Measurements from ENCODE around the gene ZBTB7C. TPM values are rescaled to one million over a fixed set of nuclear protein-coding genes. Genes with fewer than 3 reads are reported as not detected.

The ZBTB7C gene
- total RNA-seq, 6 donors from 2014 or later, result 6.1 to 18.1 (median 12.2) TPM

GRCh38 chr18:48049757-48050156 lies 359.4 kb downstream of the ZBTB7C start:
- DNase-seq, result no peak

GRCh38 chr18:48048251-48048650 lies 360.9 kb downstream of the ZBTB7C start:
- 97 to 98% methylated on average over 3 of the region's 3 CpGs for WGBS, 2 donors
- H3K9me3 ChIP-seq, result no peaks in the 10 kb centered on the region
- H3K4me3 ChIP-seq, result no peak overlapping the region
- H3K27me3 ChIP-seq, result no peaks in the 10 kb centered on the region
- TF ChIP-seq EP300 (IDR thresholded peaks at IDR 0.05) (no peak), POLR2AphosphoS5 (IDR thresholded peaks at IDR 0.05) (no peak), CTCF (IDR thresholded peaks at IDR 0.05) (no peak), POLR2A (IDR thresholded peaks at IDR 0.05) (no peak)
- no peak overlapping the region for H3K27ac ChIP-seq
- peaks cover 0 to 10% (median 9%) of the 10 kb centered on the region in 4 donors for H3K4me1 ChIP-seq
- DNase-seq, result no peak
- no peaks in the 10 kb centered on the region for H3K36me3 ChIP-seq
- ATAC-seq (ENCODE audit: low FRiP score in 2 of 2), result no peak

More at GRCh38 chr18:48049757-48050156, 359.4 kb downstream of the ZBTB7C start:
- Histone ChIP-seq H3K27me3 (no peaks in the 10 kb centered on the region), H3K4me3 (no peak overlapping the region), H3K36me3 (no peaks in the 10 kb centered on the region), H3K4me1 (peaks cover 0 to 10% (median 9%) of the 10 kb centered on the region in 4 donors), H3K9me3 (no peaks in the 10 kb centered on the region), H3K27ac (no peak overlapping the region)
- WGBS, 2 donors, result 52 to 68% methylated on average over 3 to 5 of the region's 5 CpGs
- TF ChIP-seq POLR2AphosphoS5 (IDR thresholded peaks at IDR 0.05) (no peak), POLR2A (IDR thresholded peaks at IDR 0.05) (no peak), EP300 (IDR thresholded peaks at IDR 0.05) (no peak), CTCF (IDR thresholded peaks at IDR 0.05) (no peak)
- no peak for ATAC-seq (ENCODE audit: low FRiP score in 2 of 2)

DNA sequence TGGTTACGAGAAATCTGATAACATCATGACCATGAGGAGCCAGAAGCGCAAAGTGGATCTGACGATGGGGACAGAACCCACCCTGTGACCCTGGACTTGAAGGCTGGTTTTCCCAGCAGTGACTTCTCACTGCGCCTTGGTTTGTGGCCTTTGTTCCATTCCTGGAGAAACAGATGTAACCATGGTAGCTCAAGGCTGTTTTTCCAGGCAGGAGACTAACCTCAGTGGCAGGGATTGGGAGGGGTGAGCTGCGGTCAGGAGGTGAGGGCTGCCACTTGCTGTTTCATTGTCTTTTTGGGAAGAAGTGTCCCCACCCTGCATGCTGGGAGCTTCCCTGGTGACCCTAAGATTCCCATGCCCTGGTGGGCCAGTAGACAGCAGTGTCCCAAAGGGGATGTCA lies 362.3 kb downstream of the ZBTB7C start:
- no peak overlapping the region for H3K27ac ChIP-seq
- WGBS, 2 donors, result 94 to 96% methylated on average over 5 of the region's 5 CpGs
- no peak overlapping the region for H3K4me3 ChIP-seq
- TF ChIP-seq EP300 (IDR thresholded peaks at IDR 0.05), result no peak
- no peaks in the 10 kb centered on the region for H3K9me3 ChIP-seq
- H3K27me3 ChIP-seq, result no peaks in the 10 kb centered on the region
- DNase-seq, result no peak
- peaks cover 0 to 10% (median 9%) of the 10 kb centered on the region in 4 donors for H3K4me1 ChIP-seq
- ATAC-seq (ENCODE audit: low FRiP score in 2 of 2), result no peak
- H3K36me3 ChIP-seq, result no peaks in the 10 kb centered on the region

DNA sequence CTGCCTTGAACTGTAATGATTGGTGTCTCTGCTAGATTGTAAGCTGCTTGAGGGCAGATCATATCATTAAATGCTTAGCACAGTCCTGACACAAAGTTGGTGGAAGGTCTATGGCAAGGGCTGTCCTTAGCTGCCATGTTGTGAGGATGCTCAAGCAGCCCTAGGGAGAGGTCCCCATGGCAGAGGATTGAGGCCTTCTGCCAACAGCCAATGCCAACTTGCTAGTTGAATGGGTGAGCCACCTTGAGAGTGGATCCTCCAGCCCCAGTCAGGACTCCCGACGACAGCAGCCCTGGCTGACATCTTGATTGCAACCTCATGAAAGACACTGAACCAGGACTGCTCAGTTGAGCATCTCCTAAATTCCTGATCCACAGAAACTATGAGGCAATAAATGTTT lies 363.4 kb downstream of the ZBTB7C start:
- no peak overlapping the region for H3K27ac ChIP-seq
- 89 to 92% methylated on average over 2 of the region's 2 CpGs for WGBS, 2 donors
- no peaks in the 10 kb centered on the region for H3K36me3 ChIP-seq
- DNase-seq (no peak), ATAC-seq (ENCODE audit: low FRiP score in 2 of 2) (no peak)
- peaks cover 0 to 10% (median 9%) of the 10 kb centered on the region in 4 donors for H3K4me1 ChIP-seq
- TF ChIP-seq POLR2A (IDR thresholded peaks at IDR 0.05) (no peak), EP300 (IDR thresholded peaks at IDR 0.05) (no peak), POLR2AphosphoS5 (IDR thresholded peaks at IDR 0.05) (no peak), CTCF (IDR thresholded peaks at IDR 0.05) (no peak)
- H3K27me3 ChIP-seq, result no peaks in the 10 kb centered on the region
- H3K4me3 ChIP-seq, result no peak overlapping the region
- H3K9me3 ChIP-seq, result no peaks in the 10 kb centered on the region

DNA sequence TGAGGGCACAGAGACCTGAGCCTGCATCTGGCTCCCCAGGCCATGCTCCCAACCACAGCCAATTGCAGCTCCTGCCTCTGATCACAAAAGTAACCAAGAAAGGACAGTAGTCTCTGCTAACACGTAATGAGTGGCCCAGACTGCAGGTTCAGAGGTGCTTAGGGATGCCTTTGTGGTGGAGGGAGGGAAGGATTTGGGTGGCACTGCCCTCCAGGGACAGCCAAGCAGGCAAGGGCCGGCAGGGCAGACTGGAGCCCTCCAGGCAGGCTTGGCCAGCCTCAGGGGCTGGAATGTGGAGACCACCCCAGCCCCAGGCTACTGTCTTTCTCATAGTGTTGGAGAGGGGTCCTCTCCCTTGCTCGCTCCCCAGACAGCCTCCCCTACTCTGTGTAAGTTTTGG lies 364.2 kb downstream of the ZBTB7C start:
- Histone ChIP-seq H3K9me3 (no peaks in the 10 kb centered on the region), H3K4me3 (no peak overlapping the region), H3K4me1 (peaks cover 0 to 4% (median 1%) of the 10 kb centered on the region in 4 donors), H3K36me3 (no peaks in the 10 kb centered on the region), H3K27ac (no peak overlapping the region), H3K27me3 (no peaks in the 10 kb centered on the region)
- ATAC-seq (ENCODE audit: low FRiP score in 2 of 2), result no peak
- no peak for DNase-seq
- WGBS, 2 donors, result 83 to 100% methylated on average over 3 of the region's 3 CpGs
- TF ChIP-seq POLR2AphosphoS5 (IDR thresholded peaks at IDR 0.05), result no peak
- TF ChIP-seq CTCF (IDR thresholded peaks at IDR 0.05), result no peak
- no peak for TF ChIP-seq EP300 (IDR thresholded peaks at IDR 0.05)
